ENCODE measurements around the gene PRSS23.

DNA sequence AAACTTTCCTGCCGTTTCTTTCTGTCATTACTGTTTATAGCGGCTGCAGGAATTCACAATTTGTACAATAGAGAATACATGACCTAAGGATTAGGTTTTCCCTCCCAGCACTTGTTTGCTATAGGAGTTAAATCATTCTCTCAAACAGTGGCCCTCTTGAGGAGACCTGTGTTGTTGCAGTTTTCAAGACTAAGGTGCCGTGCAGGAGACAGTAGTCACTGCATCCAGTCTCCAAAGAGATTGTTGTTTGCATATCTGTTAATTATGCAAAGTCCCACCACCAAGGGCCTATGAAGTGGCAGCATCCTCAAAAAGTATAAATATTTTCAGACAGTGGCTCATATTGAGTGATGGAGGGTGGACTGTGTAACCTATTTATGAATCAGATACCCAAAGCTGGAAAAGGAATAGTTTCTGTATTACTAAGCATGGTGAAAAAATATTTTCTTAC is 2.3 kb downstream of the PRSS23 start:
- TF ChIP-seq CTCF (IDR thresholded peaks at IDR 0.05; ENCODE audit: insufficient read depth, low read length, poor library complexity, severe bottlenecking) (no peak), EZH2phosphoT487 (conservative IDR thresholded peaks at IDR 0.05; ENCODE audit: low read length) (no peak)

Data from SU-DHL-6 (cell line).